SK-N-SH (cell line): ENCODE results near the gene CDC25A. TPM values are rescaled to one million over a fixed set of nuclear protein-coding genes. Genes with fewer than 3 reads are reported as not detected.

Experiments
- CTCF ChIA-PET: fragments of 300-600, 350-600 bp; formaldehyde crosslinking; extraction: SDS; loops from one replicate; lab custom pipeline; 2021; lab: Yijun Ruan, JAX
- POLR2A ChIA-PET: fragments of 350-600 bp; sonication (Branson Sonifier 250); formaldehyde crosslinking; extraction: SDS; loops from one replicate; lab custom pipeline; 2020; ENCODE audit warnings: antibody characterized with exemption, inconsistent platforms; lab: Yijun Ruan, JAX
- DNase-seq: peaks from one replicate; pipeline ENCODE4 v3.0.0; 2012
- H2AFZ ChIP-seq: fragments of 200-600 bp; sonication (generic); 2 replicates; pipeline ENCODE4 v1.8.1; 2016; ENCODE audit warnings: antibody characterized with exemption, mild to moderate bottlenecking, low read depth
- H3F3A ChIP-seq: fragments of 200-600 bp; sonication (generic); replicated peaks from 2 replicates; pipeline ENCODE3; 2016; ENCODE audit warnings: antibody characterized with exemption, mild to moderate bottlenecking; ENCODE audit not compliant: insufficient read depth
- H3K27ac ChIP-seq, 2 experiments: fragments of 200-500 bp in 1 of 2; fragments of 200-600 bp in 1 of 2; sonication (Bioruptor generic) in 1 of 2; sonication (generic), shearing (Covaris generic) in 1 of 2; 2 replicates each; pipeline versions ENCODE4 v1.5.1 to v1.6.1; 2014 to 2016; ENCODE audit warnings: low read depth in 2 of 2, inconsistent platforms in 1 of 2, low read length in 1 of 2, mild to moderate bottlenecking in 1 of 2, mixed read lengths in 1 of 2
- H3K27me3 ChIP-seq: fragments of 200-600 bp; sonication (generic), shearing (Covaris generic); 2 replicates; pipeline ENCODE4 v1.6.1; 2016; ENCODE audit warnings: mixed run types; ENCODE audit not compliant: insufficient read depth
- H3K36me3 ChIP-seq, 2 experiments: fragments of 200-500 bp in 1 of 2; fragments of 200-600 bp in 1 of 2; sonication (Bioruptor generic) in 1 of 2; sonication (generic) in 1 of 2; replicated peaks in 1 of 2; 2 replicates each; pipeline versions ENCODE3 to v1.5.1; 2014 to 2016; ENCODE audit warnings: low read length in 1 of 2, mild to moderate bottlenecking in 1 of 2; ENCODE audit not compliant: insufficient read depth in 2 of 2, control insufficient read depth in 1 of 2
- H3K4me1 ChIP-seq, 2 experiments: fragments of 200-500 bp in 1 of 2; fragments of 200-600 bp in 1 of 2; sonication (Bioruptor generic) in 1 of 2; sonication (generic), shearing (Covaris generic) in 1 of 2; 2 replicates each; pipeline versions ENCODE4 v1.5.1 to v1.6.1; 2014 to 2016; ENCODE audit warnings: low read depth in 1 of 2, low read length in 1 of 2, mixed run types in 1 of 2; ENCODE audit not compliant: insufficient read depth in 2 of 2, control insufficient read depth in 1 of 2
- H3K4me2 ChIP-seq: fragments of 200-600 bp; sonication (generic), shearing (Covaris generic); 2 replicates; pipeline ENCODE4 v1.6.1; 2017; ENCODE audit warnings: mixed run types
- H3K4me3 ChIP-seq, 2 experiments: fragments of 200-500 bp in 1 of 2; fragments of 200-600 bp in 1 of 2; sonication (Bioruptor generic) in 1 of 2; sonication (generic), shearing (Covaris generic) in 1 of 2; 2 replicates each; pipeline versions ENCODE4 v1.5.1 to v1.8.1; 2014 to 2016; ENCODE audit warnings: low read depth in 2 of 2, inconsistent platforms in 1 of 2, low read length in 1 of 2, mild to moderate bottlenecking in 1 of 2, mixed read lengths in 1 of 2, moderate library complexity in 1 of 2
- H3K79me2 ChIP-seq: fragments of 200-600 bp; sonication (generic); 2 replicates; pipeline ENCODE4 v1.8.1; 2017; ENCODE audit warnings: mild to moderate bottlenecking; ENCODE audit not compliant: insufficient read depth
- H3K9ac ChIP-seq: fragments of 200-600 bp; sonication (generic); 2 replicates; pipeline ENCODE4 v1.6.1; 2017; ENCODE audit warnings: mixed run types
- H3K9me2 ChIP-seq: fragments of 200-600 bp; sonication (generic); 2 replicates; pipeline ENCODE4 v1.6.1; 2017; ENCODE audit warnings: mixed run types
- H3K9me3 ChIP-seq: fragments of 200-600 bp; sonication (generic); 2 replicates; pipeline ENCODE4 v1.6.1; 2017; ENCODE audit warnings: mixed run types, mild to moderate bottlenecking, moderate library complexity
- H4K20me1 ChIP-seq: fragments of 200-600 bp; sonication (generic); 2 replicates; pipeline ENCODE4 v1.6.1; 2017; ENCODE audit warnings: mild to moderate bottlenecking, mixed run types; ENCODE audit not compliant: insufficient read depth
- CHD2 ChIP-seq: fragments of 150-350 bp; IDR thresholded peaks from 2 replicates; pipeline ENCODE4 v1.6.1; 2018; ENCODE audit warnings: low read length; ENCODE audit not compliant: partially characterized antibody
- ELF1 ChIP-seq: IDR thresholded peaks from 2 replicates; pipeline ENCODE4 v1.4.0; 2012
- EP300 ChIP-seq, 2 experiments: IDR thresholded peaks; 2 replicates each; pipeline versions ENCODE4 v1.4.0 to v1.6.1; 2012; ENCODE audit warnings: borderline replicate concordance in 1 of 2, low read depth in 1 of 2, low read length in 1 of 2
- EZH2phosphoT487 ChIP-seq: fragments of 200-600 bp; sonication (generic); IDR thresholded peaks from 2 replicates; pipeline ENCODE4 v1.6.1; 2017; ENCODE audit warnings: low read depth, mixed run types, mild to moderate bottlenecking, antibody characterized with exemption, moderate library complexity, borderline replicate concordance
- FOSL2 ChIP-seq: IDR thresholded peaks from 2 replicates; pipeline ENCODE4 v1.4.0; 2012; ENCODE audit warnings: low read depth, mild to moderate bottlenecking, moderate library complexity, borderline replicate concordance
- FOXJ3 ChIP-seq: sonication (generic); formaldehyde crosslinking; IDR thresholded peaks from 2 replicates; pipeline ENCODE4 v1.5.1; 2020; ENCODE audit warnings: mild to moderate bottlenecking, missing genetic modification reagents
- GABPA ChIP-seq: IDR thresholded peaks from 2 replicates; pipeline ENCODE4 v1.4.0; 2012; ENCODE audit warnings: low read depth, mild to moderate bottlenecking
- GATA2 ChIP-seq: sonication (generic); formaldehyde crosslinking; IDR thresholded peaks from 2 replicates; pipeline ENCODE4 v1.5.0; 2020; ENCODE audit warnings: mild to moderate bottlenecking, missing genetic modification reagents
- MXI1 ChIP-seq: IDR thresholded peaks from 2 replicates; pipeline ENCODE4 v1.6.1; 2012; ENCODE audit warnings: mild to moderate bottlenecking, low read depth, low read length, improper control_type of control experiment
- NFIC ChIP-seq: IDR thresholded peaks from 2 replicates; pipeline ENCODE4 v1.4.0; 2012; ENCODE audit warnings: borderline replicate concordance
- NRF1 ChIP-seq: IDR thresholded peaks from 2 replicates; pipeline ENCODE4 v1.6.1; 2012; ENCODE audit warnings: low read depth, mild to moderate bottlenecking, low read length
- POLR2AphosphoS5 ChIP-seq: IDR thresholded peaks from 2 replicates; pipeline ENCODE4 v1.6.1; 2012; ENCODE audit warnings: low read depth, low read length
- RAD21 ChIP-seq: IDR thresholded peaks from 2 replicates; pipeline ENCODE4 v1.6.1; 2012; ENCODE audit warnings: mild to moderate bottlenecking, low read length
- RCOR1 ChIP-seq: fragments of 150-350 bp; IDR thresholded peaks from 2 replicates; pipeline ENCODE4 v1.6.1; 2017; ENCODE audit warnings: antibody characterized with exemption, low read length
- RFX5 ChIP-seq: IDR thresholded peaks from 2 replicates; pipeline ENCODE4 v1.6.1; 2012; ENCODE audit warnings: mild to moderate bottlenecking, improper control_type of control experiment, low read length
- RXRA ChIP-seq: IDR thresholded peaks from 2 replicates; pipeline ENCODE4 v1.4.0; 2012; ENCODE audit warnings: low read depth, mild to moderate bottlenecking, borderline replicate concordance
- SMC3 ChIP-seq: IDR thresholded peaks from 2 replicates; pipeline ENCODE4 v1.6.1; 2012; ENCODE audit warnings: low read depth, low read length, improper control_type of control experiment
- TAF1 ChIP-seq: IDR thresholded peaks from 2 replicates; pipeline ENCODE4 v1.6.1; 2012; ENCODE audit warnings: low read depth, mild to moderate bottlenecking, low read length, moderate library complexity, borderline replicate concordance
- TCF12 ChIP-seq: IDR thresholded peaks from 2 replicates; pipeline ENCODE4 v1.4.0; 2012
- TEAD4 ChIP-seq: IDR thresholded peaks from 2 replicates; pipeline ENCODE4 v1.4.0; 2012; ENCODE audit warnings: mild to moderate bottlenecking, borderline replicate concordance; ENCODE audit not compliant: insufficient read depth
- YY1 ChIP-seq: IDR thresholded peaks from 2 replicates; pipeline ENCODE4 v1.4.0; 2012; ENCODE audit warnings: low read depth, mild to moderate bottlenecking
- WGBS: methylation state at CpG from one replicate; pipeline ENCODE4 v1.1.6; 2017; ENCODE audit warnings: low lambda C conversion rate; 5-methylcytosine and 5-hydroxymethylcytosine counted together
- polyA plus RNA-seq, 3 experiments: library from polyadenylated mRNA; depleted of rRNA; stranded (reverse); fragments of >200 nt; gene quantifications; 2 replicates each; pipeline ENCODE4 v1.2.3, GENCODE V29; 2012
- TF ChIP-seq, protein P1 (sequence below): fragments of 200-600 bp; sonication (generic); IDR thresholded peaks from 2 replicates; pipeline ENCODE4 v1.6.1; 2017; ENCODE audit warnings: antibody characterized with exemption, mild to moderate bottlenecking, moderate library complexity

The CDC25A gene
- polyA plus RNA-seq, 1 of the 3 experiments (the other 2 are of a cell fraction), result 3.3 TPM

- H3K79me2 ChIP-seq, result no peaks in the 10 kb centered on the region
- H3F3A ChIP-seq, result no peaks in the 10 kb centered on the region
- H3K9me3 ChIP-seq, result no peaks in the 10 kb centered on the region
- peak overlapping the region in 1 of 2 experiments; percentile 29; a peak in 1 of 4 replicates for H3K4me3 ChIP-seq
- no peaks in the 10 kb centered on the region for H3K27me3 ChIP-seq
- no peak overlapping the region for H3K9ac ChIP-seq
- H4K20me1 ChIP-seq, result no peaks in the 10 kb centered on the region
- WGBS, result 32% methylated on average over 6 of the region's 6 CpGs
- no peaks in the 10 kb centered on the region for H3K36me3 ChIP-seq
- peaks cover 0 to 2% of the 10 kb centered on the region in 2 experiments; a peak in 1 of 4 replicates for H3K4me1 ChIP-seq
- H3K27ac ChIP-seq, result no peak overlapping the region; a peak in 1 of 4 replicates
- peak overlapping the region; percentile 84 for H2AFZ ChIP-seq
- H3K9me2 ChIP-seq, result no peaks in the 10 kb centered on the region
- DNase-seq, result peak; percentile 81
- ChIA-PET POLR2A (no interaction called here), CTCF (interaction anchor here (0.6 to 11.9 kb wide), 10 partner anchors 8 to 407 kb away, joined by 3 to 120 read pairs (median 4); partner anchors contain the start of genes CAMP and ZNF589)
- no peak overlapping the region for H3K4me2 ChIP-seq
- no peak for TF ChIP-seq YY1
- TF ChIP-seq RCOR1, result 0 out of 2 replicates have a peak, but pooled peaks have one; percentile 8
- TF ChIP-seq RAD21, result peak; percentile 79
- TF ChIP-seq, protein P1, sequence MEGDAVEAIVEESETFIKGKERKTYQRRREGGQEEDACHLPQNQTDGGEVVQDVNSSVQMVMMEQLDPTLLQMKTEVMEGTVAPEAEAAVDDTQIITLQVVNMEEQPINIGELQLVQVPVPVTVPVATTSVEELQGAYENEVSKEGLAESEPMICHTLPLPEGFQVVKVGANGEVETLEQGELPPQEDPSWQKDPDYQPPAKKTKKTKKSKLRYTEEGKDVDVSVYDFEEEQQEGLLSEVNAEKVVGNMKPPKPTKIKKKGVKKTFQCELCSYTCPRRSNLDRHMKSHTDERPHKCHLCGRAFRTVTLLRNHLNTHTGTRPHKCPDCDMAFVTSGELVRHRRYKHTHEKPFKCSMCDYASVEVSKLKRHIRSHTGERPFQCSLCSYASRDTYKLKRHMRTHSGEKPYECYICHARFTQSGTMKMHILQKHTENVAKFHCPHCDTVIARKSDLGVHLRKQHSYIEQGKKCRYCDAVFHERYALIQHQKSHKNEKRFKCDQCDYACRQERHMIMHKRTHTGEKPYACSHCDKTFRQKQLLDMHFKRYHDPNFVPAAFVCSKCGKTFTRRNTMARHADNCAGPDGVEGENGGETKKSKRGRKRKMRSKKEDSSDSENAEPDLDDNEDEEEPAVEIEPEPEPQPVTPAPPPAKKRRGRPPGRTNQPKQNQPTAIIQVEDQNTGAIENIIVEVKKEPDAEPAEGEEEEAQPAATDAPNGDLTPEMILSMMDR, result peak; percentile 65
- TF ChIP-seq EP300 (IDR thresholded peaks at IDR 0.05; ENCODE audit: borderline replicate concordance in 1 of 2, low read depth in 1 of 2, low read length in 1 of 2), result no peak
- TF ChIP-seq CHD2, result peak; percentile 46
- no peak for TF ChIP-seq FOXJ3 (CRISPR knock-in tag)
- no peak for TF ChIP-seq RXRA
- peak; percentile 48 for TF ChIP-seq SMC3
Measured at GRCh38 chr3:48232734-48233133, 44.5 kb upstream of the CDC25A start.

DNA sequence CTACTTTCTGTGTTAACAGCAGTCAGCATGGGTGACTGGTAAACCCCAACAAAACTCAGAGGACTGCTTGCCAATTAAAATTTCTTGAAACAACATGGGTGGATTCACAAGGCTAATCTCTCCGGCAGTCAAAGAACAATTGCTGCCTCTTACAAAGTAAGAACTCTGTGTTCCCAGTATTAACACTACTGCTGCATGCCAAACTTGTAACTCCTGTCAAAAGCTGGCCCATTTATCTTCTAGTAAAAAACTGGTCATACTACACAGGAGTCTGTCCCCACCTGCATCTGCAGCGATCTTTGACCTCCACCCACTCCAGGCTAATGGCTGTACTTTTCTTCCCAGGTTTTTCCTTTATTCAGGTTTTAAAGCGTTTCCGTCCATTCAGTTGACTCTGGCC, 44.0 kb upstream of the CDC25A start:
- ChIA-PET CTCF (interaction anchor here (0.6 to 11.9 kb wide), 11 partner anchors 9 to 407 kb away, joined by 3 to 120 read pairs (median 5); partner anchors contain the start of genes CAMP and ZNF589), POLR2A (no interaction called here)
- H3K4me2 ChIP-seq, result no peak overlapping the region

More for the DNA sequence above, 44.0 kb upstream of the CDC25A start:
- Histone ChIP-seq H3K4me3 (0 out of 4 replicates have a peak overlapping the region, but pooled peaks of 1 of the 2 experiments have one; percentile 29), H4K20me1 (no peaks in the 10 kb centered on the region), H3K4me1 (peaks cover 0 to 2% of the 10 kb centered on the region in 2 experiments; a peak in 1 of 4 replicates), H3K27me3 (no peaks in the 10 kb centered on the region), H3K9me3 (no peaks in the 10 kb centered on the region), H3K9ac (no peak overlapping the region), H2AFZ (peak overlapping the region; percentile 84; the same call in 1 of the 2 replicates), H3K36me3 (no peaks in the 10 kb centered on the region), H3K27ac (no peak overlapping the region), H3K79me2 (no peaks in the 10 kb centered on the region), H3K9me2 (no peaks in the 10 kb centered on the region), H3F3A (no peaks in the 10 kb centered on the region)
- no peak for DNase-seq
- 74% methylated on average over 4 of the region's 4 CpGs for WGBS
- TF ChIP-seq RAD21, result no peak
- TF ChIP-seq MXI1, result no peak
- no peak for TF ChIP-seq YY1
- TF ChIP-seq FOSL2, result no peak
- no peak for TF ChIP-seq RCOR1
- no peak for TF ChIP-seq EZH2phosphoT487
- no peak for TF ChIP-seq RFX5
- no peak for TF ChIP-seq ELF1
- no peak for TF ChIP-seq GABPA
- no peak for TF ChIP-seq POLR2AphosphoS5
- TF ChIP-seq NFIC, result no peak
- TF ChIP-seq, protein P1, result no peak
- no peak for TF ChIP-seq CHD2
- TF ChIP-seq SMC3, result no peak
- TF ChIP-seq EP300 (IDR thresholded peaks at IDR 0.05; ENCODE audit: borderline replicate concordance in 1 of 2, low read depth in 1 of 2, low read length in 1 of 2), result no peak
- TF ChIP-seq TAF1, result no peak
- TF ChIP-seq TCF12, result no peak
- TF ChIP-seq GATA2 (CRISPR knock-in tag), result no peak
- no peak for TF ChIP-seq NRF1
- TF ChIP-seq TEAD4, result no peak
